Stomach (tissue), 9 donors: Measurements from ENCODE around the gene PA2G4. TPM values are rescaled to one million over a fixed set of nuclear protein-coding genes. Genes with fewer than 3 reads are reported as not detected.
A peak's percentile ranks its signal among the peaks of the same experiment; 100 is the strongest.
"Not testable (repeated sequence)": the region's sequence is repeated elsewhere in the genome, so short reads cannot be mapped to it uniquely, and the experiment has no call there.

ENCODE experiments used
- DNase-seq, 2 donors: peaks; one replicate each; pipeline versions ENCODE4 v3.0.0 to v3.0.0-alpha.2; 2013 to 2019
- H3K27ac ChIP-seq, 5 donors: fragments of 200-600 bp in 4 of 5; sonication (generic) in 4 of 5; one replicate each; pipeline ENCODE4 v1.5.1; 2013 to 2019; ENCODE audit warnings: mild to moderate bottlenecking in 1 of 5, moderate library complexity in 1 of 5
- H3K27me3 ChIP-seq, 3 donors: fragments of 200-600 bp; sonication (generic); one replicate each; pipeline ENCODE4 v1.5.1; 2017 to 2019; ENCODE audit warnings: mixed run types in 1 of 3
- H3K36me3 ChIP-seq, 4 donors: fragments of 200-600 bp; sonication (generic); 1 replicate in 3 of 4; 2 replicates in 1 of 4; pipeline ENCODE4 v1.5.1; 2016 to 2019
- H3K4me1 ChIP-seq, 4 donors: fragments of 200-600 bp; sonication (generic); one replicate each; pipeline ENCODE4 v1.5.1; 2016 to 2019
- H3K4me3 ChIP-seq, 4 donors: fragments of 200-600 bp; sonication (generic) in 3 of 4; one replicate each; pipeline ENCODE4 v1.5.1; 2016 to 2019; ENCODE audit warnings: mild to moderate bottlenecking in 1 of 4
- H3K9me3 ChIP-seq, 4 donors: fragments of 200-600 bp; sonication (generic); one replicate each; pipeline ENCODE4 v1.5.1; 2016 to 2019
- CTCF ChIP-seq, 7 experiments: fragments of 450-650 bp in 4 of 7; fragments of 200-600 bp in 3 of 7; sonication (generic) in 3 of 7; IDR thresholded peaks; one replicate each; pipeline ENCODE4 v1.5.1; 2016 to 2019; ENCODE audit warnings: antibody characterized with exemption in 7 of 7, control low read depth in 2 of 7, mild to moderate bottlenecking in 1 of 7
- EP300 ChIP-seq: sonication (generic); formaldehyde crosslinking; IDR thresholded peaks from one replicate; pipeline ENCODE4 v1.6.1; 2017; ENCODE audit warnings: antibody characterized with exemption
- POLR2A ChIP-seq, 4 donors: fragments of 450-650 bp; IDR thresholded peaks; one replicate each; pipeline ENCODE4 v1.6.1; 2016; ENCODE audit warnings: antibody characterized with exemption in 4 of 4, control low read depth in 2 of 4, mild to moderate bottlenecking in 1 of 4, moderate library complexity in 1 of 4
- POLR2AphosphoS5 ChIP-seq, 3 donors: sonication (generic); formaldehyde crosslinking; IDR thresholded peaks; one replicate each; pipeline ENCODE4 v1.6.1; 2016; ENCODE audit warnings: antibody characterized with exemption in 3 of 3
- WGBS, 5 donors: extraction: QIAGEN DNeasy Blood & Tissue Kit in 3 of 5; methylation state at CpG; one replicate each; pipeline versions ENCODE4 v1.1.5 to v1.1.7; 2013 to 2018; 5-methylcytosine and 5-hydroxymethylcytosine counted together
- intact Hi-C: fragments of 100-400 bp; cut with DNase I; formaldehyde crosslinking; loops from one replicate; pipeline ENCODE4 v1.15.1; 2023; ENCODE audit warnings: low total_unique reads
- polyA plus RNA-seq, 3 donors: library from polyadenylated mRNA; stranded (reverse); fragments of 200-250 nt; gene quantifications; one replicate each; pipeline ENCODE4 v1.2.3, GENCODE V29; 2013
- total RNA-seq, 5 donors: library from RNA; depleted of rRNA; stranded (reverse); fragments of >200 nt; gene quantifications; one replicate each; pipeline versions ENCODE4 v1.1.0 to v1.2.3, GENCODE V29; 2014 to 2016
- donor health status: healthy with polysubstance abuse.
- donor health status: Bipolar disorder and iron deficiency.
- donor health status: healthy.

The PA2G4 gene
- total and polyA plus RNA-seq, 8 donors: 33.8 to 144 (median 84.6) TPM

- H3K36me3 ChIP-seq: no peaks in the 10 kb centered on the region
- DNase-seq: no peak
- intact Hi-C loops: no loop called here
- H3K4me1 ChIP-seq: no peaks in the 10 kb centered on the region
- H3K27ac ChIP-seq: no peak overlapping the region
- H3K4me3 ChIP-seq: no peak overlapping the region
- no peaks in the 10 kb centered on the region for H3K9me3 ChIP-seq
- TF ChIP-seq EP300 (no peak), POLR2A (IDR thresholded peaks at IDR 0.05) (no peak), CTCF (IDR thresholded peaks at IDR 0.05) (no peak), POLR2AphosphoS5 (IDR thresholded peaks at IDR 0.05) (no peak)
- H3K27me3 ChIP-seq: no peaks in the 10 kb centered on the region
- 83 to 90% (median 87%) methylated on average over 4 of the region's 4 CpGs for WGBS, 5 donors
Measured at GRCh38 chr12:56071648-56072047, 32.7 kb upstream of the PA2G4 start.

- DNase-seq: no peak
- Histone ChIP-seq H3K9me3 (no peaks in the 10 kb centered on the region), H3K4me3 (no peak overlapping the region), H3K27ac (no peak overlapping the region), H3K27me3 (no peaks in the 10 kb centered on the region), H3K36me3 (no peaks in the 10 kb centered on the region), H3K4me1 (peaks cover 4 to 10% (median 9%) of the 10 kb centered on the region in 4 donors)
- WGBS, 5 donors: 82 to 90% (median 85%) methylated on average over 5 of the region's 5 CpGs
- TF ChIP-seq EP300: no peak
- intact Hi-C loops: no loop called here
Measured at GRCh38 chr12:56074396-56074795, 30.0 kb upstream of the PA2G4 start.

- peaks cover 0 to 15% (median 6%) of the 10 kb centered on the region in 3 donors for H3K27me3 ChIP-seq
- H3K36me3 ChIP-seq, DNase-seq, intact Hi-C loops, H3K9me3 ChIP-seq, H3K4me3 ChIP-seq: not testable (repeated sequence)
- H3K27ac ChIP-seq: peak overlapping the region in 1 of 5 donors; percentile 96
- 84 to 89% (median 87%) methylated on average over 9 of the region's 9 CpGs for WGBS, 5 donors
- peaks cover 13 to 30% (median 26%) of the 10 kb centered on the region in 4 donors for H3K4me1 ChIP-seq
Measured at GRCh38 chr12:56077966-56078365, 26.4 kb upstream of the PA2G4 start.

- peaks cover 0 to 15% (median 6%) of the 10 kb centered on the region in 3 donors for H3K27me3 ChIP-seq
- DNase-seq: no peak
- peak overlapping the region in 1 of 4 donors; percentile 73 for H3K4me3 ChIP-seq
- H3K9me3 ChIP-seq: no peaks in the 10 kb centered on the region
- TF ChIP-seq CTCF (IDR thresholded peaks at IDR 0.05) (no peak), POLR2AphosphoS5 (IDR thresholded peaks at IDR 0.05) (no peak), EP300 (no peak), POLR2A (IDR thresholded peaks at IDR 0.05) (no peak)
- peak overlapping the region; percentile 92 to 98 (median 93) for H3K27ac ChIP-seq
- peaks cover 13 to 34% (median 29%) of the 10 kb centered on the region in 4 donors for H3K4me1 ChIP-seq
- 94 to 100% (median 100%) methylated on average over 1 of the region's 1 CpG for WGBS, 5 donors
- intact Hi-C loops: no loop called here
- H3K36me3 ChIP-seq: peaks cover 0 to under 1% (median 0%) of the 10 kb centered on the region in 4 donors
Measured at GRCh38 chr12:56078427-56078826, 25.9 kb upstream of the PA2G4 start.

GRCh38 chr12:56078931-56079722, 25.2 kb upstream of the PA2G4 start:
- TF ChIP-seq POLR2AphosphoS5 (IDR thresholded peaks at IDR 0.05): peak; percentile 18 to 74 (median 55)
- TF ChIP-seq POLR2A (IDR thresholded peaks at IDR 0.05): peak in 1 of 4 donors; percentile 58
- peak in 5 of 7 experiments; percentile 68 to 86 (median 83) for TF ChIP-seq CTCF (IDR thresholded peaks at IDR 0.05)
- TF ChIP-seq EP300: no peak
- whole genome bisulfite sequencing, 5 donors: 1 to 4% (median 1%) methylated on average over 24 to 50 of the region's 50 CpGs
- Histone ChIP-seq H3K9me3 (no peaks in the 10 kb centered on the region), H3K27me3 (peaks cover 0 to 15% (median 6%) of the 10 kb centered on the region in 3 donors), H3K36me3 (peaks cover 0 to 8% (median 3%) of the 10 kb centered on the region in 4 donors), H3K27ac (peak overlapping the region; percentile 92 to 98 (median 93)), H3K4me1 (peaks cover 18 to 42% (median 34%) of the 10 kb centered on the region in 4 donors), H3K4me3 (peak overlapping the region; percentile 55 to 73 (median 66))
- intact Hi-C loops: no loop called here
- DNase-seq: peak; percentile 95
